GM12865 (cell line): ENCODE data around the gene SBNO2.

Source experiments
- DNase-seq: peaks from one replicate; pipeline ENCODE4 v3.0.0; 2010; ENCODE audit warnings: low read depth
- H3K4me3 ChIP-seq: 2 replicates; pipeline ENCODE4 v1.5.1; 2011; ENCODE audit warnings: mild to moderate bottlenecking, low read depth, low read length, control low read depth
- TF ChIP-seq, protein P1 (sequence below): IDR thresholded peaks from 2 replicates; pipeline ENCODE4 v1.5.1; 2011; ENCODE audit warnings: low read length, control low read depth, low read depth, inconsistent platforms; ENCODE audit not compliant: insufficient read depth; ENCODE audit errors: missing control alignments

SBNO2 gene

DNA sequence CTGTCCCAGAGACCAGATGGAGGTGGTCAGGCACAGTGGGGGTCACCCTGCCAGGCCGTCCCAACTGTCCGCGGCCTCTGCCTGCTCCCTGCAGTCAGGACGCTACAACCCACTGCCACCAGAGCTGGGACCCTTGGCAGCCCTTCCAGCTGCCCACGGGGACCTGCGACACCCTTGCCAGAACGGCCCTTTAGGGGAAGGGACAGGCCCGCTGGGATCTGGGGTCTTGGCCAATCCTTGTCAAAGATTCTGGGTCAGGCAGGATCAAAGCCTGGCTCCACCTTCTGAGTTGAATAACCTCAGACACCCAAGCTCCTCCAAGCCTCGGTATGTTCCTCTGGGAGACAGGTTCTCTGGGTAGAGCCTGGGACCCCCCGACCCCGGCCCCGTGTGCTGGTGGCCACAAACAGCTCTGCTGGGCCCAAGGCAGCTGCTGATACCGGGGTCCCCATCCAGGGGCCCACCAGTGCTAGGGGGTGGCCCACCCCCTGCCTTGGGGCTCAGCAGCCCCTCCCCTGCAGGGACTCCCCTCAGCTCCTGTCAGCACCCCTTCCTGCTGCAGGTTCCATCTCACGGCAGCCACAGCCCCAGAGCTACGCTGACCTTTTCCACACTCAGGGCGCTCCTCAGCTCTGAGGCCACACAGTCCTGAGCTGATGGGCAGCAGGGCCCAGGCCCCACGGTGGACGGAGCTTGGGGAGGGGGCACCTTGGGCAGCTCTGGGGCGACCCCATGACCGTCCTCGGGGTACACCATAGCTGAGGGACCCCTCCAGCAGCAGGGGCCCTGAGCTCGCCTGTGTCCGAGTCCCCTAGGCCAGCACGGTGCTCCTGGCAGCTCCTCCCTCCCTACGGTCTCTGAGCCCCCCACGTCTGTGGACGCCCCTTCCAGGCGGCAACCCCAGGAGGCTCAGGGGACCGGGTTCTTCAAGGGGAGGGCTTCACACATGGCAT is 18.4 kb downstream of the SBNO2 start:
- H3K4me3 ChIP-seq: no peak overlapping the region
- DNase-seq: no peak
- TF ChIP-seq, protein P1, sequence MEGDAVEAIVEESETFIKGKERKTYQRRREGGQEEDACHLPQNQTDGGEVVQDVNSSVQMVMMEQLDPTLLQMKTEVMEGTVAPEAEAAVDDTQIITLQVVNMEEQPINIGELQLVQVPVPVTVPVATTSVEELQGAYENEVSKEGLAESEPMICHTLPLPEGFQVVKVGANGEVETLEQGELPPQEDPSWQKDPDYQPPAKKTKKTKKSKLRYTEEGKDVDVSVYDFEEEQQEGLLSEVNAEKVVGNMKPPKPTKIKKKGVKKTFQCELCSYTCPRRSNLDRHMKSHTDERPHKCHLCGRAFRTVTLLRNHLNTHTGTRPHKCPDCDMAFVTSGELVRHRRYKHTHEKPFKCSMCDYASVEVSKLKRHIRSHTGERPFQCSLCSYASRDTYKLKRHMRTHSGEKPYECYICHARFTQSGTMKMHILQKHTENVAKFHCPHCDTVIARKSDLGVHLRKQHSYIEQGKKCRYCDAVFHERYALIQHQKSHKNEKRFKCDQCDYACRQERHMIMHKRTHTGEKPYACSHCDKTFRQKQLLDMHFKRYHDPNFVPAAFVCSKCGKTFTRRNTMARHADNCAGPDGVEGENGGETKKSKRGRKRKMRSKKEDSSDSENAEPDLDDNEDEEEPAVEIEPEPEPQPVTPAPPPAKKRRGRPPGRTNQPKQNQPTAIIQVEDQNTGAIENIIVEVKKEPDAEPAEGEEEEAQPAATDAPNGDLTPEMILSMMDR: no peak

DNA sequence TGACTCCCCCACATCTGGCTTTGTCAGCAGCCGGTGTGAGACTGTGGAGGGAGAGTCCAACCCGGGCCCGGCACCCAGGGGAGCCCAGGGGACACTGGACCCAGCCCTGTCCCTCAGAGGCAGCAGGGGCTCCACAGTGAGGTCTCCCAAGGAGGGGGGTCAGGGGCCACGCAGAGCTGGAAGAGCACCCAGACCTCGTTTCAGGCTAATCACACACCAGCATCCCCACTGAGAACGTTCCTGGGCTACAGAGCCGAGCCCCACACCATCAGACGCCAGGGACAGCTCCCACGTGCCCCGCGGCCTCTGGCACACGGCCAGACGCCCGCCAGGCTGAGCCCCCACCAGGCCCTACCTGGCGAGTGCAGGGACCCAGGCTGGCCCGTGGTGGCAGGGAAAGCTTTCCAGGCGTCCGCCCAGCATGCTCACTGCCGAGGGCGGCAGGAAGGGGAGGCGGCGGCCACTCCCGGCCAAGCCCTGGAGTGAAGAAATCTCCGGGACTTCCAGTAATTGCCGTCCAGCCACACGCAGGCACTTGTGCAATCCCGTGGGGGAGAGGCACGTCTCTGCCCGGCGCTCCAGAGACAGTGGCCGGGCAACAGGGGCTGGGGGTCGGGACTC is 19.2 kb downstream of the SBNO2 start:
- TF ChIP-seq, protein P1: no peak
- no peak overlapping the region for H3K4me3 ChIP-seq
- DNase-seq: no peak

DNA sequence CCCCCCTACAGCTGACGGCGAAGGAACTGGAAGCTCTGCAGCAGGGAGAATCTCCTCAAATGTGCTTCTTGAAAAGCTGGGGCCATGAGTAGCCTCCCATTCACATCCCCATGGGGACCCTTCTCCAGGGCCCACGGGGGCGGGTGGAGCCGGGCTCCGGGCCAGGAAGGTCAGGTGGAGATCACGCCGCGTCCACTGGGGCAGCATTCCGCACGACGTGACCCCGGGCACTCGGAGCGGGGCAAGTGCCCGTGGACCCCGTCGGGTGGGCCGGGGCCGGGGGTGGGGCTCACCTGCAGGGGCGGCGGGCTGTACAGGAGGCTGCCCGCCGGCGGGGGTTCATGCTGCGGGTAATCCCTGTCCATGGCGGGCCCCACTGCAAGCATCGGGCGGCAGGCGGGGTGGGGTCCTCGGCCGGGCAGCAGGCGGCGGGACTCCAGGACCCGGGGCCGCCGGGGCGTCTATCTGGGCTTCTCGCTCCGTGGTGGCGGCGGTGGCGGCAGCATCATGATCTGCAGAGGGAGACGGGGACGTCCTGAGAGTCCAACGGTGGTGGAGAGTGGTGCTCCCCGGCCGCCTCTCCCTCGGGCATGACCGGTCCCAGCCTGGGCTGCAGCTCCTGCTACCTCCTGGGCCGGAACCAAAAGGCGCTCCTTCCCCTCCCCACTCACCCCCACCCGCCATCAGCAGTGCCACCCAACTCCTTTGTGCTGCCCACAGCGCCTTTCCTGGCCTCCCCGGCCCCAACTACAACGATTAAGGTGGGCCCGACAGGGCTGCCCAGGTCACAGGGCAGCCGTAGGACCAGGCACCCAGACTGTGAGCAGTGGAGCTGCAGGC is 20.0 kb downstream of the SBNO2 start:
- DNase-seq: no peak
- TF ChIP-seq, protein P1: no peak
- H3K4me3 ChIP-seq: no peak overlapping the region

DNA sequence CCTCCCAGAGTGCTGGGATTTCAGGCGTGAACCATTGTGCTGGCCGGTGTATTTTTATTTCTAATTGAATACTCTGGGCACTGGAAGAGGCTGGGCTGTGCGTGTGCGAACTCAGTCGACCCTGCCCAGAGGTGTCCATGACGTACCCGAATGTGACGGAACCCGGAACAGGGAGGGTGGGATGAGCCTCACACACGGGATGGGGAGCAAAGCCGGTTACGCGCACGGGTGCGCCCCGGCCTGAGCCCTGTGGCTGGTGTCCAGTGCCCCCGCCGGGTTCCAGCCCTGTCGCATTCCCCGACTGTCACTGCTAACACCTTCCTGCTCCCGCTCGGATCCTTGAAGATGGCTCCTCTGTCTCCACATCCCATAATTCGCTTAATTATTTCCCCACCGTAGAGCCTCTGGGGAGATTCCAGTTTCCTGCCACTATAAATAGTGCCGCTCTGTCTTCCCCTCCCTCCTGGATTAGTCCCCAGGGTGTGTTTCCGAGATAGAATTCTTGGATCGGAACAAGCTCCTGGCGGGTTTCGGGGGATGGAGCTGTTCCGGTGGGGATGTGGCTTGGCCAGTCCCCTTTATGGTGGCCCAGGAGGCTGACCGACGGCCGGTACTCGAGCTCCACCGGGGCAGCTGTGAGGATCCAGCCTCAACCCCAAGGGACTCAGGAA is 22.0 kb downstream of the SBNO2 start:
- H3K4me3 ChIP-seq: no peak overlapping the region
- DNase-seq: no peak
- TF ChIP-seq, protein P1: no peak

DNA sequence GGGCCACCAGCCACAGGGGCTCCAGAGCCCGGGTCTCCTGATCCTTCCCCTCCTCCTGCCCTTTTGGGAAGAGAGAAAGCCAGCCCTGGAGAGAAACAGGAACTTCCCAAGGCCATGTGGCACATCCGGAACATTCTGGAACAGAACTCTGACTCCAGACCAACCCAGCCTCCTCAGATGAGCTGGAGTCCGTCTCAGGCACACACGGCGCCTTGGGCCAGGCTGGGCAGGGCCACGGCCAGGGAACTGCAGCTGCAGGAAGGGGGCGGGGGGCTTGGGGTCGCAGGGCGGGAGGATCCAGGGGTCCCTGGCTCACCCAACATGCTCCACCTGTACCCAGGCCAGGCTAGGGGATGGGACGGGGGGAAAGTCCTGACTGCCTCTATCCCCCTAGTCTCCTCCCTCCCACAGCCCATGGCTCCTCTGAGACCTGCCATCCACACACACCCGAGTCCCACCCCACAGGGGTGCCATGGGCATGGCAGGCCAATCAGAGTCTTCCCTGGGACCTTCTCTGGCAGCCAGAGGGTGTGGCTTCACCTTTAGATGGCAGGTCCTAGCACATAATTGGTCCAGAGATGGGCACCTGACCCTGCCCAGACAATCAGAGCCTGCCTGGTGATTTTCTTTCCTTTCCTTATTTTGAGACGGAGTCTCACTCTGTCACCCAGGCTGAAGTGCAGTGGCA is 22.9 kb downstream of the SBNO2 start:
- no peak overlapping the region for H3K4me3 ChIP-seq
- TF ChIP-seq, protein P1: no peak
- no peak for DNase-seq

DNA sequence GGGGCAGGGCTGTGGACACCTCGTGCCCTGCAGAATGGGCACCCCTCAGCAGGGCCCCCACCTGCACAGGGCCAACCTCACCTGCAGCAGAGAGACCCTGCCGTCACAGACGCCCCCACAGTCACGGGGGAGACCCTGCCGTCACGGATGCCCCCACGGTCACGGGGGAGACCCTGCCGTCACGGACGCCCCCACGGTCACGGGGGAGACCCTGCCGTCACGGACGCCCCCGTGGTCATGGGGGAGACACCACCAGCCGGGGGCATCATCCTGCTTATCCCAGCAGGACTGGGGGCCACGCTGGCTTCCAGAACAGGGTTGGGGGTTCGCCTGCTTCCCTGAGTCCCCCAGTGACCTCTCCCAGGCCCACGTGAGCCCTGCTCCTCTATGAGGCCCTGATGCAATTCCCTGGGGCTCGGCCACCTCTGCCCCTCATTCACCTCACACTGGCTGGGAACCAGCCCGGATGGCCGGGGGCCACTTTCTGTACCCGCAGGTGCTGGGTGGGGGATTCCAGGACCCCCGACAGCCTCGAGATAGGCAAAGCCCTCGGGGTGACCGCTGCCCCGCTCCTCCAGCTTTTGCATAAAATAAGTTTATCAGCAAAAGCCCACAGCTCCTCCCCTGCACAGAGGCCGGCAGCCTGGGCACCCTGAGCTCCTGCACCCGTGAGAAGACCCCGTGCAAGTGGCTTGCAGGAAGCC is 23.6 kb downstream of the SBNO2 start:
- H3K4me3 ChIP-seq: no peak overlapping the region
- TF ChIP-seq, protein P1: no peak
- no peak for DNase-seq
